ENCODE results near the gene PPP2R2C.

PPP2R2C gene

GRCh38 chr4:6453688-6453990 lies 18.8 kb downstream of the PPP2R2C start:
- no peak for DNase-seq (ENCODE audit: low read depth in 1 of 2, low spot score in 1 of 2)
- H3K4me3 ChIP-seq (replicated peaks; ENCODE audit: insufficient read depth, low read length), result no peak overlapping the region
- no peak overlapping the region for H3K27ac ChIP-seq (replicated peaks)
- TF ChIP-seq POLR2AphosphoS5 (IDR thresholded peaks at IDR 0.05; ENCODE audit: low read depth), result no peak
- no peak for TF ChIP-seq CTCF (IDR thresholded peaks at IDR 0.05; ENCODE audit: insufficient read depth, low read length)
- no peaks in the 10 kb centered on the region for H3K27me3 ChIP-seq (ENCODE audit: insufficient read depth, poor library complexity, severe bottlenecking)

GRCh38 chr4:6452897-6453687 lies 19.3 kb downstream of the PPP2R2C start:
- H3K4me3 ChIP-seq (replicated peaks; ENCODE audit: insufficient read depth, low read length), result no peak overlapping the region
- no peak for DNase-seq (ENCODE audit: low read depth in 1 of 2, low spot score in 1 of 2)
- no peak overlapping the region for H3K27ac ChIP-seq (replicated peaks)
- TF ChIP-seq GABPA (IDR thresholded peaks at IDR 0.05; ENCODE audit: low read depth), result no peak
- no peak for TF ChIP-seq POLR2AphosphoS5 (IDR thresholded peaks at IDR 0.05; ENCODE audit: low read depth)
- TF ChIP-seq REST (IDR thresholded peaks at IDR 0.05; ENCODE audit: insufficient replicate concordance, low read depth), result no peak
- no peak for TF ChIP-seq CTCF (IDR thresholded peaks at IDR 0.05; ENCODE audit: insufficient read depth, low read length)
- TF ChIP-seq SPI1 (IDR thresholded peaks at IDR 0.05; ENCODE audit: borderline replicate concordance, low read depth), result no peak
- H3K27me3 ChIP-seq (ENCODE audit: insufficient read depth, poor library complexity, severe bottlenecking), result no peaks in the 10 kb centered on the region

GRCh38 chr4:6452116-6452896 lies 20.1 kb downstream of the PPP2R2C start:
- H3K27ac ChIP-seq (replicated peaks), result no peak overlapping the region
- no peaks in the 10 kb centered on the region for H3K27me3 ChIP-seq (ENCODE audit: insufficient read depth, poor library complexity, severe bottlenecking)
- TF ChIP-seq GABPA (IDR thresholded peaks at IDR 0.05; ENCODE audit: low read depth) (no peak), CTCF (IDR thresholded peaks at IDR 0.05; ENCODE audit: insufficient read depth, low read length) (no peak), SPI1 (IDR thresholded peaks at IDR 0.05; ENCODE audit: borderline replicate concordance, low read depth) (no peak), REST (IDR thresholded peaks at IDR 0.05; ENCODE audit: insufficient replicate concordance, low read depth) (no peak), POLR2AphosphoS5 (IDR thresholded peaks at IDR 0.05; ENCODE audit: low read depth) (no peak)
- H3K4me3 ChIP-seq (replicated peaks; ENCODE audit: insufficient read depth, low read length), result no peak overlapping the region
- DNase-seq (ENCODE audit: low read depth in 1 of 2, low spot score in 1 of 2), result no peak

All from HL-60 (cell line).